ENCODE measurements around the gene SYTL3.

Gene SYTL3

GRCh38 chr6:158773581-158774449, 124.0 kb downstream of the SYTL3 start:
- Histone ChIP-seq H3K9me3 (ENCODE audit: control insufficient read depth, low read length) (no peaks in the 10 kb centered on the region), H3K4me3 (ENCODE audit: insufficient read depth, low read depth, low read length) (no peak overlapping the region), H3K4me1 (ENCODE audit: control insufficient read depth, insufficient read depth, low read length) (no peaks in the 10 kb centered on the region), H3K27me3 (ENCODE audit: control insufficient read depth, insufficient read depth, low read length, poor library complexity, severe bottlenecking) (no peaks in the 10 kb centered on the region), H3K36me3 (ENCODE audit: control insufficient read depth, insufficient read depth, low read length) (peaks cover 30% of the 10 kb centered on the region), H3K27ac (ENCODE audit: insufficient read depth, low read depth, low read length, poor library complexity, severe bottlenecking) (no peak overlapping the region)
- 85% methylated on average over 21 of the region's 21 CpGs for WGBS, 2 experiments

- 91 to 94% methylated on average over 17 of the region's 17 CpGs for WGBS, 2 experiments
These were observed 125.0 kb downstream of the SYTL3 start for GRCh38 chr6:158774717-158775449.

GRCh38 chr6:158775832-158776231, 126.0 kb downstream of the SYTL3 start:
- H3K9me3 ChIP-seq (ENCODE audit: control insufficient read depth, low read length): no peaks in the 10 kb centered on the region
- H3K4me1 ChIP-seq (ENCODE audit: control insufficient read depth, insufficient read depth, low read length): no peaks in the 10 kb centered on the region
- WGBS, 2 experiments: 96 to 97% methylated on average over 5 of the region's 5 CpGs
- H3K27ac ChIP-seq (ENCODE audit: insufficient read depth, low read depth, low read length, poor library complexity, severe bottlenecking): no peak overlapping the region
- H3K36me3 ChIP-seq (ENCODE audit: control insufficient read depth, insufficient read depth, low read length): peaks cover 17% of the 10 kb centered on the region
- H3K27me3 ChIP-seq (ENCODE audit: control insufficient read depth, insufficient read depth, low read length, poor library complexity, severe bottlenecking): no peaks in the 10 kb centered on the region
- no peak overlapping the region for H3K4me3 ChIP-seq (ENCODE audit: insufficient read depth, low read depth, low read length)

More at GRCh38 chr6:158774717-158775449, 125.0 kb downstream of the SYTL3 start:
- no peaks in the 10 kb centered on the region for H3K9me3 ChIP-seq (ENCODE audit: control insufficient read depth, low read length)
- no peak overlapping the region for H3K4me3 ChIP-seq (ENCODE audit: insufficient read depth, low read depth, low read length)
- peaks cover 21% of the 10 kb centered on the region for H3K36me3 ChIP-seq (ENCODE audit: control insufficient read depth, insufficient read depth, low read length)
- no peak overlapping the region for H3K27ac ChIP-seq (ENCODE audit: insufficient read depth, low read depth, low read length, poor library complexity, severe bottlenecking)
- H3K27me3 ChIP-seq (ENCODE audit: control insufficient read depth, insufficient read depth, low read length, poor library complexity, severe bottlenecking): no peaks in the 10 kb centered on the region
- no peaks in the 10 kb centered on the region for H3K4me1 ChIP-seq (ENCODE audit: control insufficient read depth, insufficient read depth, low read length)

GRCh38 chr6:158776737-158777136, 126.9 kb downstream of the SYTL3 start:
- H3K36me3 ChIP-seq (ENCODE audit: control insufficient read depth, insufficient read depth, low read length): peaks cover 22% of the 10 kb centered on the region
- H3K27me3 ChIP-seq (ENCODE audit: control insufficient read depth, insufficient read depth, low read length, poor library complexity, severe bottlenecking): no peaks in the 10 kb centered on the region
- H3K9me3 ChIP-seq (ENCODE audit: control insufficient read depth, low read length): no peaks in the 10 kb centered on the region
- H3K4me3 ChIP-seq (ENCODE audit: insufficient read depth, low read depth, low read length): no peak overlapping the region
- H3K27ac ChIP-seq (ENCODE audit: insufficient read depth, low read depth, low read length, poor library complexity, severe bottlenecking): no peak overlapping the region
- 91 to 94% methylated on average over 2 of the region's 2 CpGs for WGBS, 2 experiments
- no peaks in the 10 kb centered on the region for H3K4me1 ChIP-seq (ENCODE audit: control insufficient read depth, insufficient read depth, low read length)

GRCh38 chr6:158777510-158777909, 127.7 kb downstream of the SYTL3 start:
- H3K9me3 ChIP-seq (ENCODE audit: control insufficient read depth, low read length): no peaks in the 10 kb centered on the region
- 93% methylated on average over 3 of the region's 3 CpGs for WGBS, 2 experiments
- H3K27ac ChIP-seq (ENCODE audit: insufficient read depth, low read depth, low read length, poor library complexity, severe bottlenecking): no peak overlapping the region
- no peaks in the 10 kb centered on the region for H3K27me3 ChIP-seq (ENCODE audit: control insufficient read depth, insufficient read depth, low read length, poor library complexity, severe bottlenecking)
- peaks cover 21% of the 10 kb centered on the region for H3K36me3 ChIP-seq (ENCODE audit: control insufficient read depth, insufficient read depth, low read length)
- H3K4me3 ChIP-seq (ENCODE audit: insufficient read depth, low read depth, low read length): no peak overlapping the region
- H3K4me1 ChIP-seq (ENCODE audit: control insufficient read depth, insufficient read depth, low read length): no peaks in the 10 kb centered on the region

- Histone ChIP-seq H3K36me3 (ENCODE audit: control insufficient read depth, insufficient read depth, low read length) (peaks cover 26% of the 10 kb centered on the region), H3K4me3 (ENCODE audit: insufficient read depth, low read depth, low read length) (no peak overlapping the region), H3K9me3 (ENCODE audit: control insufficient read depth, low read length) (no peaks in the 10 kb centered on the region), H3K27ac (ENCODE audit: insufficient read depth, low read depth, low read length, poor library complexity, severe bottlenecking) (no peak overlapping the region), H3K27me3 (ENCODE audit: control insufficient read depth, insufficient read depth, low read length, poor library complexity, severe bottlenecking) (no peaks in the 10 kb centered on the region), H3K4me1 (ENCODE audit: control insufficient read depth, insufficient read depth, low read length) (no peaks in the 10 kb centered on the region)
- WGBS, 2 experiments: 89 to 91% methylated on average over 6 of the region's 6 CpGs
These were observed 128.2 kb downstream of the SYTL3 start for GRCh38 chr6:158778005-158778527.

GRCh38 chr6:158780246-158780884, 130.5 kb downstream of the SYTL3 start:
- peaks cover 43% of the 10 kb centered on the region for H3K36me3 ChIP-seq (ENCODE audit: control insufficient read depth, insufficient read depth, low read length)
- no peaks in the 10 kb centered on the region for H3K27me3 ChIP-seq (ENCODE audit: control insufficient read depth, insufficient read depth, low read length, poor library complexity, severe bottlenecking)
- no peaks in the 10 kb centered on the region for H3K4me1 ChIP-seq (ENCODE audit: control insufficient read depth, insufficient read depth, low read length)
- H3K27ac ChIP-seq (ENCODE audit: insufficient read depth, low read depth, low read length, poor library complexity, severe bottlenecking): no peak overlapping the region
- H3K9me3 ChIP-seq (ENCODE audit: control insufficient read depth, low read length): no peaks in the 10 kb centered on the region
- no peak overlapping the region for H3K4me3 ChIP-seq (ENCODE audit: insufficient read depth, low read depth, low read length)
- 94 to 95% methylated on average over 7 of the region's 7 CpGs for whole genome bisulfite sequencing, 2 experiments

GRCh38 chr6:158780988-158781691, 131.3 kb downstream of the SYTL3 start:
- WGBS, 2 experiments: 93% methylated on average over 11 of the region's 11 CpGs
- Histone ChIP-seq H3K9me3 (ENCODE audit: control insufficient read depth, low read length) (no peaks in the 10 kb centered on the region), H3K4me3 (ENCODE audit: insufficient read depth, low read depth, low read length) (no peak overlapping the region), H3K27ac (ENCODE audit: insufficient read depth, low read depth, low read length, poor library complexity, severe bottlenecking) (no peak overlapping the region), H3K36me3 (ENCODE audit: control insufficient read depth, insufficient read depth, low read length) (peaks cover 41% of the 10 kb centered on the region), H3K27me3 (ENCODE audit: control insufficient read depth, insufficient read depth, low read length, poor library complexity, severe bottlenecking) (no peaks in the 10 kb centered on the region), H3K4me1 (ENCODE audit: control insufficient read depth, insufficient read depth, low read length) (no peaks in the 10 kb centered on the region)

GRCh38 chr6:158781692-158782373, 132.0 kb downstream of the SYTL3 start:
- Histone ChIP-seq H3K4me3 (ENCODE audit: insufficient read depth, low read depth, low read length) (no peak overlapping the region), H3K27me3 (ENCODE audit: control insufficient read depth, insufficient read depth, low read length, poor library complexity, severe bottlenecking) (no peaks in the 10 kb centered on the region), H3K36me3 (ENCODE audit: control insufficient read depth, insufficient read depth, low read length) (peaks cover 44% of the 10 kb centered on the region), H3K27ac (ENCODE audit: insufficient read depth, low read depth, low read length, poor library complexity, severe bottlenecking) (no peak overlapping the region), H3K4me1 (ENCODE audit: control insufficient read depth, insufficient read depth, low read length) (no peaks in the 10 kb centered on the region), H3K9me3 (ENCODE audit: control insufficient read depth, low read length) (no peaks in the 10 kb centered on the region)
- 90% methylated on average over 19 of the region's 19 CpGs for WGBS, 2 experiments

Data from ectodermal cell (in vitro differentiated cells).